Cardiac septum (tissue), 1 donor: ENCODE measurements around the gene COL4A4. TPM values are rescaled to one million over a fixed set of nuclear protein-coding genes. Genes with fewer than 3 reads are reported as not detected.

Experiments
- DNase-seq: peaks from one replicate; pipeline ENCODE4 v3.0.0-alpha.2; 2020; ENCODE audit warnings: low spot score
- intact Hi-C: fragments of 100-400 bp; cut with DNase I; formaldehyde crosslinking; loops from one replicate; pipeline ENCODE4 v1.14.0; 2022
- total RNA-seq: library from RNA; stranded (reverse); fragmentation: NEBNext Ultra II Directional; extraction: Animal tissue kit (Norgen Biotek cat#: 25700); gene quantifications from one replicate; pipeline ENCODE4 v1.2.1, GENCODE V29; 2021
- donor health status: DM: no; HTN: no; CAD: no.

COL4A4 gene
- total RNA-seq, 1 donor from 2014 or later = 3.0 TPM

- intact Hi-C loops = no loop called here
- DNase-seq = no peak
Measured at GRCh38 chr2:226962176-226962773, 201.7 kb downstream of the COL4A4 start.

- intact Hi-C loops = no loop called here
- no peak for DNase-seq
Measured at GRCh38 chr2:226959418-226959817, 204.6 kb downstream of the COL4A4 start.

GRCh38 chr2:226956659-226957058 is 207.3 kb downstream of the COL4A4 start:
- DNase-seq = no peak
- intact Hi-C loops = no loop called here

- DNase-seq = no peak
- intact Hi-C loops = no loop called here
Measured at GRCh38 chr2:226953826-226954225, 210.2 kb downstream of the COL4A4 start.

- intact Hi-C loops = no loop called here
- DNase-seq = no peak
Measured at GRCh38 chr2:226953206-226953605, 210.8 kb downstream of the COL4A4 start.

Other genes starting within 250 kb of the COL4A4 start
- gene COL4A3, start 419 bp upstream of the COL4A4 start, total RNA-seq = 1.6 TPM
- gene MFF, start 161.0 kb upstream of the COL4A4 start, total RNA-seq = 75.6 TPM
- not detected for gene TM4SF20, start 215.1 kb upstream of the COL4A4 start, total RNA-seq
- not detected for gene SCYGR1, start 223.7 kb upstream of the COL4A4 start, total RNA-seq